ENCODE data around the gene PGAP6. TPM values are rescaled to one million over a fixed set of nuclear protein-coding genes. Genes with fewer than 3 reads are reported as not detected.

PGAP6 gene
- polyA plus RNA-seq, 1 of the 3 experiments (the other 2 are of a cell fraction): 133 TPM

DNA sequence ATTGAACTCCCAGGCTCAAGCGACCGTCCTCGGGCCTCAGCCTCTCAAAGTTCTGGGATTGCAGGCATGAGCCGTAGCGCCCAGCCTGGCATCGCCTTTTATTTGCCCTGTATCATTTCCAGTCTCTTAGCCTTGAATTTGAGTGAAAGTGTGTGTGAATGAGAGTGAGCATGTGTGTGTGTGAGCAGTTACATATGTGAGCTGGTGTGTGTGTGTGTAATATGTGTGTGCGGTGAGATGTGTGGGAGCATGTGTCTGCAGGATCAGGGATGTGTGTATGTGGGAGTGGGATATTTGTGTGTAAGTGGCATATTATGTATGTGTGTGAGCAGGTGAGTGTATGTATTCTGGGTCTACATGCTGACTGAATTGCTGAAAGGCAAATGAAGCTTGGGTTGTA lies 49.1 kb upstream of the PGAP6 start:
- H3K27me3 ChIP-seq (ENCODE audit: insufficient read depth): no peaks in the 10 kb centered on the region
- no peaks in the 10 kb centered on the region for H3K9me3 ChIP-seq
- H3K9me2 ChIP-seq: no peaks in the 10 kb centered on the region
- no peak for DNase-seq
- no peak overlapping the region for H3K4me3 ChIP-seq (ENCODE audit: low read depth in 2 of 2, low read length in 1 of 2)
- no peak overlapping the region for H3K4me2 ChIP-seq
- no peak overlapping the region for H3K27ac ChIP-seq (ENCODE audit: low read depth in 2 of 2, low read length in 1 of 2)
- H3K79me2 ChIP-seq (ENCODE audit: insufficient read depth): peaks cover 93% of the 10 kb centered on the region
- H3F3A ChIP-seq (replicated peaks; ENCODE audit: insufficient read depth): peaks cover 3% of the 10 kb centered on the region
- peaks cover 53% of the 10 kb centered on the region for H4K20me1 ChIP-seq (ENCODE audit: insufficient read depth)
- ChIA-PET POLR2A (interaction anchor here (0.6 kb wide), 1 partner anchor 254 kb away, joined by 3 read pairs; no protein-coding TSS in a partner anchor), CTCF (no interaction called here)
- TF ChIP-seq FOXJ3 (CRISPR knock-in tag; IDR thresholded peaks at IDR 0.05) (no peak), POLR2AphosphoS5 (IDR thresholded peaks at IDR 0.05; ENCODE audit: low read depth, low read length) (no peak), NRF1 (IDR thresholded peaks at IDR 0.05; ENCODE audit: low read depth, low read length) (no peak), RAD21 (IDR thresholded peaks at IDR 0.05; ENCODE audit: low read length) (no peak), JUND (IDR thresholded peaks at IDR 0.05) (no peak), NFIC (IDR thresholded peaks at IDR 0.05; ENCODE audit: borderline replicate concordance) (no peak), SMC3 (IDR thresholded peaks at IDR 0.05; ENCODE audit: low read depth, low read length) (no peak), GATA2 (CRISPR knock-in tag; IDR thresholded peaks at IDR 0.05) (no peak)
- no peak overlapping the region for H3K9ac ChIP-seq
- H3K4me1 ChIP-seq (ENCODE audit: control insufficient read depth in 1 of 2, insufficient read depth in 2 of 2, low read depth in 1 of 2, low read length in 1 of 2): peaks cover 4 to 12% of the 10 kb centered on the region in 2 experiments; a peak in 3 of 4 replicates
- no peak overlapping the region for H2AFZ ChIP-seq (ENCODE audit: low read depth)
- H3K36me3 ChIP-seq (replicated peaks in 1 of 2; ENCODE audit: control insufficient read depth in 1 of 2, insufficient read depth in 2 of 2, low read length in 1 of 2): peaks cover 0 to 6% of the 10 kb centered on the region in 2 experiments
- WGBS (ENCODE audit: low lambda C conversion rate): 95% methylated on average over 7 of the region's 7 CpGs

DNA sequence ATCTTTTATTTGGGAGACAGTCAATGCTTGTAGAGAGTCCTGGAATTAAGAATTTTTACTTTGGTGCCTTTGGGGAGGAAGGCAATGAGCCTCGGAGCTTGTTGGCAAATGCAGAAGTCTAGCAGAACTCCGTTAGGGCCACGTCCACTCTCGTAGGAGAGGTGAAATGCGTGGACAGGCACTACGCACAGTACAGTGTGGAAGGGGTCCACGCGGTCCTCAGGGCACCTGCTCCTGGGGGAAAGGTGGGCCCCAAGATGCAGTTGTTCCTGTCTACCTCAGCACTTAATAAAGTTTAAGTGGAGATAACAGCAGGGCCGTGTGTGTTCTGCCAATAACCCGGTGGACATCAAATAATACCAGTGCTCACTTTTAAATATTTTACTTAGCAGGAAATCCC lies 45.5 kb upstream of the PGAP6 start:
- peaks cover 18 to 20% of the 10 kb centered on the region in 2 experiments for H3K4me1 ChIP-seq (ENCODE audit: control insufficient read depth in 1 of 2, insufficient read depth in 2 of 2, low read depth in 1 of 2, low read length in 1 of 2)
- H3K36me3 ChIP-seq (replicated peaks in 1 of 2; ENCODE audit: control insufficient read depth in 1 of 2, insufficient read depth in 2 of 2, low read length in 1 of 2): peaks cover 0 to 6% of the 10 kb centered on the region in 2 experiments
- peak overlapping the region; percentile 68; the same call in 1 of the 2 replicates for H3K9ac ChIP-seq
- H3F3A ChIP-seq (replicated peaks; ENCODE audit: insufficient read depth): peaks cover 20% of the 10 kb centered on the region
- TF ChIP-seq GATA2 (CRISPR knock-in tag; IDR thresholded peaks at IDR 0.05) (0 out of 2 replicates have a peak, but pooled peaks have one; percentile 4), JUND (IDR thresholded peaks at IDR 0.05) (no peak)
- ChIA-PET POLR2A (no interaction called here), CTCF (interaction anchor here (0.6 to 3.1 kb wide), 3 partner anchors 26 to 140 kb away, joined by 3 to 7 read pairs (median 3); partner anchors contain the start of genes DECR2 and NHLRC4)
- DNase-seq: no peak
- H3K27me3 ChIP-seq (ENCODE audit: insufficient read depth): no peaks in the 10 kb centered on the region
- WGBS (ENCODE audit: low lambda C conversion rate): 63% methylated on average over 10 of the region's 10 CpGs
- no peak overlapping the region for H2AFZ ChIP-seq (ENCODE audit: low read depth)
- H3K9me2 ChIP-seq: no peaks in the 10 kb centered on the region
- H4K20me1 ChIP-seq (ENCODE audit: insufficient read depth): peaks cover 46% of the 10 kb centered on the region
- no peak overlapping the region for H3K27ac ChIP-seq (ENCODE audit: low read depth in 2 of 2, low read length in 1 of 2)
- H3K4me2 ChIP-seq: peak overlapping the region; percentile 86
- peak overlapping the region; percentile 70 to 81 for H3K4me3 ChIP-seq (ENCODE audit: low read depth in 2 of 2, low read length in 1 of 2)
- H3K9me3 ChIP-seq: no peaks in the 10 kb centered on the region
- H3K79me2 ChIP-seq (ENCODE audit: insufficient read depth): peaks cover 61% of the 10 kb centered on the region

DNA sequence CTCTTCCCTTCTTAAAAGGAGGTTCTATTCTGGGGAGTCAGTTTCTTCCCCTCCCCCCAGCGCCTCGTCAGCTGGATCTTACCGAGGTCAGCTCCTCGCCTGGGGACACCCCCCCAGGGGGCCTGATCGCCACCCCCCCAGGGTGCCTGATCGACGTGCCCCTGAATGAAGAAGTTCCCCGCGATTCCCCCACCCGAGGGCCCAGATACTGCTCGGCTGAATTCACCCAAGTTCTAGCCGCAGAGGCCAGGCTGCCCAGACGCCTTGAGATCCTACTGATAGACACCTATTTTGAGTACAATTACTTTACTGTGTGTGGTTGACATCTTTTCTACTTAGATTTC lies 45.1 kb upstream of the PGAP6 start:
- H3K4me1 ChIP-seq (ENCODE audit: control insufficient read depth in 1 of 2, insufficient read depth in 2 of 2, low read depth in 1 of 2, low read length in 1 of 2): peaks cover 18 to 20% of the 10 kb centered on the region in 2 experiments
- H3K4me2 ChIP-seq: peak overlapping the region; percentile 86
- no peak overlapping the region for H2AFZ ChIP-seq (ENCODE audit: low read depth)
- no peaks in the 10 kb centered on the region for H3K9me2 ChIP-seq
- POLR2A ChIA-PET: no interaction called here
- no peak overlapping the region for H3K27ac ChIP-seq (ENCODE audit: low read depth in 2 of 2, low read length in 1 of 2)
- H4K20me1 ChIP-seq (ENCODE audit: insufficient read depth): peaks cover 46% of the 10 kb centered on the region
- no peaks in the 10 kb centered on the region for H3K27me3 ChIP-seq (ENCODE audit: insufficient read depth)
- CTCF ChIA-PET: interaction anchor here (0.6 to 3.1 kb wide), 5 partner anchors 26 to 140 kb away, joined by 3 to 7 read pairs (median 3); partner anchors contain the start of genes DECR2 and NHLRC4
- H3K36me3 ChIP-seq (replicated peaks in 1 of 2; ENCODE audit: control insufficient read depth in 1 of 2, insufficient read depth in 2 of 2, low read length in 1 of 2): peaks cover 0 to 6% of the 10 kb centered on the region in 2 experiments
- H3K9ac ChIP-seq: peak overlapping the region; percentile 68
- TF ChIP-seq CHD2 (IDR thresholded peaks at IDR 0.05; ENCODE audit: low read length, partially characterized antibody): no peak
- no peak for TF ChIP-seq MEF2A (IDR thresholded peaks at IDR 0.05; ENCODE audit: borderline replicate concordance, low read depth)
- no peak for TF ChIP-seq ELF1 (IDR thresholded peaks at IDR 0.05)
- TF ChIP-seq POLR2AphosphoS5 (IDR thresholded peaks at IDR 0.05; ENCODE audit: low read depth, low read length): no peak
- 0 out of 2 replicates have a peak, but pooled peaks have one; percentile 19 for TF ChIP-seq GATA2 (CRISPR knock-in tag; IDR thresholded peaks at IDR 0.05)
- TF ChIP-seq FOXJ3 (CRISPR knock-in tag; IDR thresholded peaks at IDR 0.05): no peak
- TF ChIP-seq, protein P1, sequence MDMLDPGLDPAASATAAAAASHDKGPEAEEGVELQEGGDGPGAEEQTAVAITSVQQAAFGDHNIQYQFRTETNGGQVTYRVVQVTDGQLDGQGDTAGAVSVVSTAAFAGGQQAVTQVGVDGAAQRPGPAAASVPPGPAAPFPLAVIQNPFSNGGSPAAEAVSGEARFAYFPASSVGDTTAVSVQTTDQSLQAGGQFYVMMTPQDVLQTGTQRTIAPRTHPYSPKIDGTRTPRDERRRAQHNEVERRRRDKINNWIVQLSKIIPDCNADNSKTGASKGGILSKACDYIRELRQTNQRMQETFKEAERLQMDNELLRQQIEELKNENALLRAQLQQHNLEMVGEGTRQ (IDR thresholded peaks at IDR 0.05; ENCODE audit: borderline replicate concordance, low read depth, low read length): no peak
- no peak for DNase-seq
- no peaks in the 10 kb centered on the region for H3K9me3 ChIP-seq
- peak overlapping the region; percentile 70 to 81 for H3K4me3 ChIP-seq (ENCODE audit: low read depth in 2 of 2, low read length in 1 of 2)
- H3F3A ChIP-seq (replicated peaks; ENCODE audit: insufficient read depth): peaks cover 20% of the 10 kb centered on the region
- H3K79me2 ChIP-seq (ENCODE audit: insufficient read depth): peaks cover 57% of the 10 kb centered on the region
- WGBS (ENCODE audit: low lambda C conversion rate): 14% methylated on average over 12 of the region's 13 CpGs

Data from SK-N-SH (cell line).